RWPE1 (cell line): Measurements from ENCODE around the gene KCNIP1.

Source experiments
- CTCF ChIA-PET: fragments of 350-600 bp; sonication (Branson Sonifier 250); formaldehyde crosslinking; extraction: SDS; loops from one replicate; lab custom pipeline; 2021; lab: Yijun Ruan, JAX
- POLR2A ChIA-PET: fragments of 400-600 bp; formaldehyde crosslinking; extraction: SDS; loops from one replicate; lab custom pipeline; 2020; ENCODE audit warnings: antibody characterized with exemption; ENCODE audit not compliant: low non-redundant PET; lab: Yijun Ruan, JAX
- DNase-seq: peaks from one replicate; pipeline ENCODE4 v3.0.0; 2012; ENCODE audit warnings: low spot score
- H3K27ac ChIP-seq: fragments of 450-650 bp; 2 replicates; pipeline ENCODE4 v1.5.1; 2017
- TF ChIP-seq, protein P1 (sequence below): fragments of 450-650 bp; conservative IDR thresholded peaks from 2 replicates; pipeline ENCODE4 v1.5.1; 2017; ENCODE audit warnings: low read depth, mild to moderate bottlenecking

Gene KCNIP1

GRCh38 chr5:170538096-170538465 is 34.3 kb downstream of the KCNIP1 start:
- ChIA-PET CTCF (interaction anchor here (0.7 to 1.0 kb wide), 2 partner anchors 38 to 103 kb away, joined by 3 read pairs; no protein-coding TSS in a partner anchor), POLR2A (no interaction called here)
- no peak overlapping the region for H3K27ac ChIP-seq
- DNase-seq, result no peak
- TF ChIP-seq, protein P1, sequence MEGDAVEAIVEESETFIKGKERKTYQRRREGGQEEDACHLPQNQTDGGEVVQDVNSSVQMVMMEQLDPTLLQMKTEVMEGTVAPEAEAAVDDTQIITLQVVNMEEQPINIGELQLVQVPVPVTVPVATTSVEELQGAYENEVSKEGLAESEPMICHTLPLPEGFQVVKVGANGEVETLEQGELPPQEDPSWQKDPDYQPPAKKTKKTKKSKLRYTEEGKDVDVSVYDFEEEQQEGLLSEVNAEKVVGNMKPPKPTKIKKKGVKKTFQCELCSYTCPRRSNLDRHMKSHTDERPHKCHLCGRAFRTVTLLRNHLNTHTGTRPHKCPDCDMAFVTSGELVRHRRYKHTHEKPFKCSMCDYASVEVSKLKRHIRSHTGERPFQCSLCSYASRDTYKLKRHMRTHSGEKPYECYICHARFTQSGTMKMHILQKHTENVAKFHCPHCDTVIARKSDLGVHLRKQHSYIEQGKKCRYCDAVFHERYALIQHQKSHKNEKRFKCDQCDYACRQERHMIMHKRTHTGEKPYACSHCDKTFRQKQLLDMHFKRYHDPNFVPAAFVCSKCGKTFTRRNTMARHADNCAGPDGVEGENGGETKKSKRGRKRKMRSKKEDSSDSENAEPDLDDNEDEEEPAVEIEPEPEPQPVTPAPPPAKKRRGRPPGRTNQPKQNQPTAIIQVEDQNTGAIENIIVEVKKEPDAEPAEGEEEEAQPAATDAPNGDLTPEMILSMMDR, result no peak

- TF ChIP-seq, protein P1, result no peak
- CTCF ChIA-PET, result interaction anchor here (0.6 to 1.0 kb wide), 2 partner anchors 104 to 706 kb away, joined by 3 to 5 read pairs; no protein-coding TSS in a partner anchor
- POLR2A ChIA-PET, result no interaction called here
- H3K27ac ChIP-seq, result no peak overlapping the region
- no peak for DNase-seq
Measured at GRCh38 chr5:170538696-170539586, 35.1 kb downstream of the KCNIP1 start.

DNA sequence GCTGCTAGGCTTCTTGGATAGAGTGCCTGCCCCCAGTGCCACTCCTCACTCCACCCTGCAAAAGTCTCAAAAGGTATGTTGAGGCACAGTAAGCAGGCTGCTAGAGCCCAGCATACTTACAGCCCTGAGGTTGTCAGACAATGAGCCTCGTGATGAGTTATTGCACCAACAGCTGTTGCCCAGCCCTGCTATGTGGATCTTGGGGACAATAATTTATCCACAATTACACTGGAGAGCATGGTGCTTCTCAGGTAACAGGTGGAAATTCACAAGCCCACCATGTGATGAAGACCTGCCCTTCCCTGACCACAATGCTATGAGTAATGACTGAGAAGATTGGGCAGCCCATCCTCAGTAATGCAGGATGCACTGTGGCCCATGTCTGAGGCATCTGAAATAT is 36.5 kb downstream of the KCNIP1 start:
- DNase-seq, result no peak
- no peak overlapping the region for H3K27ac ChIP-seq
- CTCF ChIA-PET, result no interaction called here
- POLR2A ChIA-PET, result no interaction called here
- TF ChIP-seq, protein P1, result no peak

GRCh38 chr5:170541146-170541769 is 37.4 kb downstream of the KCNIP1 start:
- POLR2A ChIA-PET, result no interaction called here
- no peak for DNase-seq
- CTCF ChIA-PET, result interaction anchor here (0.6 to 1.3 kb wide), 2 partner anchors 97 to 190 kb away, joined by 4 to 5 read pairs; no protein-coding TSS in a partner anchor

GRCh38 chr5:170542691-170543293 is 39.0 kb downstream of the KCNIP1 start:
- DNase-seq, result no peak
- H3K27ac ChIP-seq, result no peak overlapping the region
- TF ChIP-seq, protein P1, result no peak
- POLR2A ChIA-PET, result no interaction called here
- CTCF ChIA-PET, result interaction anchor here (0.5 to 0.7 kb wide), 3 partner anchors 80 to 987 kb away, joined by 3 to 5 read pairs (median 4); no protein-coding TSS in a partner anchor

More at GRCh38 chr5:170541146-170541769, 37.4 kb downstream of the KCNIP1 start:
- TF ChIP-seq, protein P1, result no peak
- H3K27ac ChIP-seq, result no peak overlapping the region

DNA sequence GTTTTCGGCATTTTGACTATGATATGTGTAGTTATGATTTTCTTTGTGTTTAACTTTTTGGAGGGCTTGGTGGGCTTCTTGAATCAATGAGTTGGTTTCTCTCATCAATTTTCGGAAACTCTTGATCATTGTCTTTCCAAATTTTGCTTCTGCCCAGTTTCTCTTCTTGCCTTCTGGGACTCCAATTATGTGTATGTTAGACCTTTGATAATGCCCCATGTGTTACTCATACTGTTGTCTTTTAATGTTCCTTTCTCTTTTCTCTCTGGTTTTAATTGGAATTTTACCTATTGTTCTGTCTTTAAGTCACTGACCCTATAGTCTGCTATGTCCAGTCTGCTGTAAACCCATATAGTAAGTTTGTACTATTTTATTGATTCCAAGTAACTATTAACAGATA is 41.5 kb downstream of the KCNIP1 start:
- TF ChIP-seq, protein P1, result no peak
- no peak overlapping the region for H3K27ac ChIP-seq
- no peak for DNase-seq
- POLR2A ChIA-PET, result no interaction called here
- CTCF ChIA-PET, result no interaction called here
